ENCODE data around the gene LRBA.

The LRBA gene

GRCh38 chr4:150224896-150225591 lies 790.0 kb downstream of the LRBA start:
- DNase-seq = no peak

- no peak for DNase-seq
These were observed 795.2 kb downstream of the LRBA start for GRCh38 chr4:150219841-150220240.

- DNase-seq = no peak
These were observed 796.6 kb downstream of the LRBA start for GRCh38 chr4:150218447-150218846.

DNA sequence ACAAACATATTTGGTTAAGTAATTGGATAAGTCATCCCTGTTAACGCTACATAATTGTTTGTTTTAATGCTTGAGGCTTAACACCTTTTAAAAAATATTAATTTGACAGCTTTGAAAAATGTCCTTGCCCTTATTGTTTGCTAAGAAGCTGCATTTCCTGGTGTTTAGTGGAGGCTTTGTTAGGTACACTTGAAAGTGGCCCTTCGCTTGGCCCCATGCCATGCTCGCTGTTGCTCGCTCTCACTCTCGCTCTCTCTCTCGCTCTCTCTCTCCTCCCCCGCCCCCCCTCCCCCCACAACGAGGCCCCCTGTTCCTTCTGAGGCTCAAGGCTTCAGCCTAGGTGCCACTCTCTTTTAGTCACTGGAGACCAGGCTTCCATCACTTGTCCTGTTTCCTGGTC lies 797.3 kb downstream of the LRBA start:
- no peak for DNase-seq

DNA sequence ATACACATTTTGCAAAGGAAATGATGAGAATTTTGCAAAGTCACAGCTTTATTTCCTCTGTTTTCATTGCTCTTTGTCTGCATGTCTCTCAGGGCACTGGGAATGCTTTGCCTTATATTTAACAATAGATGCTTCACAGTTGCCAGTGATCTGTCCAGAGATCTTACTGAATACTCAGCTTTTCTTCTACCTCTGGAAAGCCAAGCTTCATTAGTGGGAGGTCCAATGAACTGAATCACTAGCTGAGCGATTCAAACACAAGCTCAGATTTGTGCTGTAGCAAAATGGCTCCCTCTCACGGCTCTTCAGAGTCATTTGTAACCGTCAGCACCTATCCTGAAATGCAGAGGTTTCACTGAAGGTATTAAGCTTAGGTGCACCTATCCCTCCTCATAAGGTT lies 797.9 kb downstream of the LRBA start:
- no peak for DNase-seq

GRCh38 chr4:150216726-150217125 lies 798.4 kb downstream of the LRBA start:
- DNase-seq = no peak

GRCh38 chr4:150215601-150216000 lies 799.5 kb downstream of the LRBA start:
- DNase-seq = no peak
